ENCODE measurements around the gene NEGR1.

DNA sequence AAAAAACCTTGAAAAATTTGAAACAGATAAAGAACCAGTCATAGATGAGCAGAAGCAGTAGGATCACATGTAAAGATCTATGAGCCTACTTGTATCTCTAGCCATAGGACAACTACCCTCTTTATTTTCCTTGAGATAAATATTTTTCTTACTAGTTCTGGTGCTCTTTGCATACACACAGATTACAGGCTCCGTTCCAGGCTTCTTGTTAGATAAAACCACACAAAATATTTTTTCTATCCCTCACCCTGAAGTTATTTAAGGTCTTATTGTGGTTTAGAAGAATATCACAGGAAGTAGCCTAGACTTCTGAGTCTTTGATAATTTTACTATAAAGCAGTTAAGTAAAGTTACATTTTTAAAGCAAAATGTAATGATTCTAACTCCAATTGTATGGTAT lies 512.2 kb downstream of the NEGR1 start:
- TF ChIP-seq, protein P1, sequence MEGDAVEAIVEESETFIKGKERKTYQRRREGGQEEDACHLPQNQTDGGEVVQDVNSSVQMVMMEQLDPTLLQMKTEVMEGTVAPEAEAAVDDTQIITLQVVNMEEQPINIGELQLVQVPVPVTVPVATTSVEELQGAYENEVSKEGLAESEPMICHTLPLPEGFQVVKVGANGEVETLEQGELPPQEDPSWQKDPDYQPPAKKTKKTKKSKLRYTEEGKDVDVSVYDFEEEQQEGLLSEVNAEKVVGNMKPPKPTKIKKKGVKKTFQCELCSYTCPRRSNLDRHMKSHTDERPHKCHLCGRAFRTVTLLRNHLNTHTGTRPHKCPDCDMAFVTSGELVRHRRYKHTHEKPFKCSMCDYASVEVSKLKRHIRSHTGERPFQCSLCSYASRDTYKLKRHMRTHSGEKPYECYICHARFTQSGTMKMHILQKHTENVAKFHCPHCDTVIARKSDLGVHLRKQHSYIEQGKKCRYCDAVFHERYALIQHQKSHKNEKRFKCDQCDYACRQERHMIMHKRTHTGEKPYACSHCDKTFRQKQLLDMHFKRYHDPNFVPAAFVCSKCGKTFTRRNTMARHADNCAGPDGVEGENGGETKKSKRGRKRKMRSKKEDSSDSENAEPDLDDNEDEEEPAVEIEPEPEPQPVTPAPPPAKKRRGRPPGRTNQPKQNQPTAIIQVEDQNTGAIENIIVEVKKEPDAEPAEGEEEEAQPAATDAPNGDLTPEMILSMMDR (IDR thresholded peaks at IDR 0.05): no peak
- TF ChIP-seq POLR2A (IDR thresholded peaks at IDR 0.05) (no peak), EP300 (IDR thresholded peaks at IDR 0.05) (no peak)

All from ovary (tissue), 3 donors.